HL-60 (cell line): ENCODE measurements around the gene DHCR24.

Experiments used
- CTCF ChIP-seq: IDR thresholded peaks from one replicate; pipeline ENCODE4 v1.5.1; 2011; ENCODE audit warnings: low read length, control low read depth, inconsistent platforms; ENCODE audit not compliant: insufficient read depth
- GABPA ChIP-seq: IDR thresholded peaks from 2 replicates; pipeline ENCODE4 v1.6.1; 2012; ENCODE audit warnings: low read depth
- POLR2AphosphoS5 ChIP-seq: IDR thresholded peaks from 2 replicates; pipeline ENCODE4 v1.6.1; 2012; ENCODE audit warnings: low read depth
- TF ChIP-seq, protein P1 (sequence below): IDR thresholded peaks from 2 replicates; pipeline ENCODE4 v1.6.1; 2012; ENCODE audit warnings: low read depth; ENCODE audit not compliant: insufficient replicate concordance

GRCh38 chr1:54815086-54815876 lies 71.7 kb downstream of the DHCR24 start:
- TF ChIP-seq POLR2AphosphoS5 (no peak), CTCF (no peak), GABPA (no peak)
- TF ChIP-seq, protein P1, sequence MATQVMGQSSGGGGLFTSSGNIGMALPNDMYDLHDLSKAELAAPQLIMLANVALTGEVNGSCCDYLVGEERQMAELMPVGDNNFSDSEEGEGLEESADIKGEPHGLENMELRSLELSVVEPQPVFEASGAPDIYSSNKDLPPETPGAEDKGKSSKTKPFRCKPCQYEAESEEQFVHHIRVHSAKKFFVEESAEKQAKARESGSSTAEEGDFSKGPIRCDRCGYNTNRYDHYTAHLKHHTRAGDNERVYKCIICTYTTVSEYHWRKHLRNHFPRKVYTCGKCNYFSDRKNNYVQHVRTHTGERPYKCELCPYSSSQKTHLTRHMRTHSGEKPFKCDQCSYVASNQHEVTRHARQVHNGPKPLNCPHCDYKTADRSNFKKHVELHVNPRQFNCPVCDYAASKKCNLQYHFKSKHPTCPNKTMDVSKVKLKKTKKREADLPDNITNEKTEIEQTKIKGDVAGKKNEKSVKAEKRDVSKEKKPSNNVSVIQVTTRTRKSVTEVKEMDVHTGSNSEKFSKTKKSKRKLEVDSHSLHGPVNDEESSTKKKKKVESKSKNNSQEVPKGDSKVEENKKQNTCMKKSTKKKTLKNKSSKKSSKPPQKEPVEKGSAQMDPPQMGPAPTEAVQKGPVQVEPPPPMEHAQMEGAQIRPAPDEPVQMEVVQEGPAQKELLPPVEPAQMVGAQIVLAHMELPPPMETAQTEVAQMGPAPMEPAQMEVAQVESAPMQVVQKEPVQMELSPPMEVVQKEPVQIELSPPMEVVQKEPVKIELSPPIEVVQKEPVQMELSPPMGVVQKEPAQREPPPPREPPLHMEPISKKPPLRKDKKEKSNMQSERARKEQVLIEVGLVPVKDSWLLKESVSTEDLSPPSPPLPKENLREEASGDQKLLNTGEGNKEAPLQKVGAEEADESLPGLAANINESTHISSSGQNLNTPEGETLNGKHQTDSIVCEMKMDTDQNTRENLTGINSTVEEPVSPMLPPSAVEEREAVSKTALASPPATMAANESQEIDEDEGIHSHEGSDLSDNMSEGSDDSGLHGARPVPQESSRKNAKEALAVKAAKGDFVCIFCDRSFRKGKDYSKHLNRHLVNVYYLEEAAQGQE: no peak
